ENCODE data around the gene URAD. TPM values are rescaled to one million over a fixed set of nuclear protein-coding genes. Genes with fewer than 3 reads are reported as not detected.
"Not testable (repeated sequence)": the region's sequence is repeated elsewhere in the genome, so short reads cannot be mapped to it uniquely, and the experiment has no call there.

The URAD gene
- total RNA-seq, 2 experiments from 2014 or later = not detected

DNA sequence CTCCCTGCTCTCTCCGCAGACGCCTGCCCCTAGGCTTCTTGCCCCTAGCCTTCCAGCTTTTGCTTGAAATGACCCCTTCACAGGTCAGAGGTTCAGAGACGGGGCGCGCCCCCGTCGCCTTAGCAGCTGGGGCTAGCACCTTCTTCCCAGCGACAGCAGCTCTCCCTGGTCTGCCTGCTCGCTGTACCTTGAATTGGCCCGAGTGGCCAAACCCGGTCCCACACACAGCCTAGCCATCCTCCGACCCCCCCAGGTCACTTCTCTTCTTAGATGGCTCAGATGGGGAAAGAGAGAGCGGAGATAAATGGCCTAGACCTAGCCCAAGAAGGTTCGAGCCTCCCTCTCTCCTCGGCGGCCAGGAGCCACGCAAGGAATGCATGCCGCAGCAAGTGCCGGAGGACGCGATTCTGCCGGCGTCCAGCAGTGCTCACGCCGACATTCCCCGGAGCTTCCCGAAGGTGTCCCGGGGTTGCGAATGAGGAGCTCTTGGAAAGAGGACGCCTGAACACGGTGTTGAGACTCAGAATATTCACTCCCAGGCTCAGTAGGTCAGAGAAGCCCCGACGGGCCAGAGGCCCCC is 20.7 kb downstream of the URAD start:
- H3K4me1 Mint-ChIP-seq (ENCODE audit: low read depth) = peaks cover 26% of the 10 kb centered on the region
- H3K36me3 Mint-ChIP-seq = no peaks in the 10 kb centered on the region
- H3K9me3 Mint-ChIP-seq = no peaks in the 10 kb centered on the region
- peak overlapping the region; percentile 20 for H3K4me3 Mint-ChIP-seq
- peak overlapping the region; percentile 54 for H3K27ac Mint-ChIP-seq
- CTCF ChIA-PET = interaction anchor here (0.9 to 1.6 kb wide), 4 partner anchors 14 to 140 kb away, joined by 3 to 5 read pairs (median 4); no protein-coding TSS in a partner anchor
- intact Hi-C loops (cut with micrococcal nuclease) = loop anchor here (2.0 kb wide), 1 partner anchor 45 kb away; no protein-coding TSS in a partner anchor
- H3K27me3 Mint-ChIP-seq = peaks cover 70% of the 10 kb centered on the region
- POLR2A ChIA-PET = no interaction called here
- no peak for DNase-seq

- Mint-ChIP-seq H3K36me3 (no peaks in the 10 kb centered on the region), H3K27me3 (peaks cover 72% of the 10 kb centered on the region), H3K27ac (no peak overlapping the region), H3K9me3 (no peaks in the 10 kb centered on the region), H3K4me3 (no peak overlapping the region), H3K4me1 (ENCODE audit: low read depth) (peaks cover 26% of the 10 kb centered on the region)
- DNase-seq = no peak
- CTCF ChIA-PET = interaction anchor here (0.9 to 1.6 kb wide), 4 partner anchors 13 to 139 kb away, joined by 3 to 5 read pairs (median 4); no protein-coding TSS in a partner anchor
- POLR2A ChIA-PET = no interaction called here
- intact Hi-C loops (cut with micrococcal nuclease) = no loop called here
Measured at GRCh38 chr13:27967203-27967735, 21.2 kb downstream of the URAD start.

DNA sequence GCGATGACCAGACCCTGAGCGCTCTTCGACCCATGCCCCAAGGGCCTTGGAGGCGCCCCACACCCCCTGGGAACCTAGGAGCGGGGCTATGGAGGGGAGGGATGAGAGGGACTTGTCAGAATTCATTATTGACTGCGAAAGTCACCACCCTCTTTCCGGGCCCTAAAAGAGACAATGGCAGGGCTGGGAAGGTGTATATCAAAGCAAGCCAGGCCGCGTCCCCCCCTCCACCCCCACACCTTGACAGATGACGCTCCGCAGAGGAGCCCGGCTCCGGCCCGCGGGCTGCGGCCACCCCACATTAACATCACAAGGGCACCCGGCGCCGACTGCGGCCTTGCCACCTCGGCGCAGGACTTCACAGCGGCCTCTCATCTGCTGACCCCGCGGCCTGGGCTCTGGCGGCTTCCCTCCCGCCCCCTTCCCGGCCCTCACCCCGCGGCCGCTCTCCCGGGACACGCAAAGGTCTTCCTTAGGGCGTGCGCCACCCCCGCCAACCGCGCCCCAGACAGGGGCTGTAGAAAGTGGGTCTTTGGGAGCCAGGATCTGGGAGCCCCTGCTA is 21.8 kb downstream of the URAD start:
- H3K4me3 Mint-ChIP-seq = no peak overlapping the region
- no peak overlapping the region for H3K27ac Mint-ChIP-seq
- peaks cover 73% of the 10 kb centered on the region for H3K27me3 Mint-ChIP-seq
- ChIA-PET CTCF (interaction anchor here (1.6 kb wide), 1 partner anchor 13 kb away, joined by 5 read pairs; no protein-coding TSS in a partner anchor), POLR2A (no interaction called here)
- H3K36me3 Mint-ChIP-seq = no peaks in the 10 kb centered on the region
- intact Hi-C loops (cut with micrococcal nuclease) = no loop called here
- no peak for DNase-seq
- H3K4me1 Mint-ChIP-seq (ENCODE audit: low read depth) = peaks cover 26% of the 10 kb centered on the region
- H3K9me3 Mint-ChIP-seq = no peaks in the 10 kb centered on the region

GRCh38 chr13:27965740-27966640 is 22.5 kb downstream of the URAD start:
- ChIA-PET POLR2A (no interaction called here), CTCF (interaction anchor here (2.0 kb wide), 1 partner anchor 13 kb away, joined by 8 read pairs; no protein-coding TSS in a partner anchor)
- no peak for DNase-seq
- Mint-ChIP-seq H3K27ac (no peak overlapping the region), H3K36me3 (no peaks in the 10 kb centered on the region), H3K4me1 (ENCODE audit: low read depth) (peaks cover 27% of the 10 kb centered on the region), H3K4me3 (no peak overlapping the region), H3K27me3 (peaks cover 69% of the 10 kb centered on the region), H3K9me3 (no peaks in the 10 kb centered on the region)
- intact Hi-C loops (cut with micrococcal nuclease) = no loop called here

GRCh38 chr13:27965343-27965739 is 23.2 kb downstream of the URAD start:
- Mint-ChIP-seq H3K27me3 (peaks cover 66% of the 10 kb centered on the region), H3K36me3 (no peaks in the 10 kb centered on the region), H3K4me1 (ENCODE audit: low read depth) (peaks cover 27% of the 10 kb centered on the region), H3K27ac (no peak overlapping the region), H3K4me3 (no peak overlapping the region), H3K9me3 (no peaks in the 10 kb centered on the region)
- ChIA-PET POLR2A (no interaction called here), CTCF (interaction anchor here (2.0 kb wide), 1 partner anchor 12 kb away, joined by 8 read pairs; no protein-coding TSS in a partner anchor)
- intact Hi-C loops (cut with micrococcal nuclease) = no loop called here
- DNase-seq = no peak

GRCh38 chr13:27964741-27965323 is 23.7 kb downstream of the URAD start:
- CTCF ChIA-PET = interaction anchor here (2.0 kb wide), 1 partner anchor 12 kb away, joined by 8 read pairs; no protein-coding TSS in a partner anchor
- intact Hi-C loops (cut with micrococcal nuclease) = no loop called here
- no peaks in the 10 kb centered on the region for H3K9me3 Mint-ChIP-seq
- no peak for DNase-seq
- H3K27me3 Mint-ChIP-seq = peaks cover 67% of the 10 kb centered on the region
- no peaks in the 10 kb centered on the region for H3K36me3 Mint-ChIP-seq
- peaks cover 31% of the 10 kb centered on the region for H3K4me1 Mint-ChIP-seq (ENCODE audit: low read depth)
- H3K27ac Mint-ChIP-seq = no peak overlapping the region
- POLR2A ChIA-PET = no interaction called here
- no peak overlapping the region for H3K4me3 Mint-ChIP-seq

GRCh38 chr13:27964206-27964605 is 24.3 kb downstream of the URAD start:
- Mint-ChIP-seq H3K4me1 (ENCODE audit: low read depth) (peaks cover 27% of the 10 kb centered on the region), H3K27me3 (peaks cover 65% of the 10 kb centered on the region)
- H3K36me3 Mint-ChIP-seq; H3K4me3 Mint-ChIP-seq; intact Hi-C loops (cut with micrococcal nuclease); H3K9me3 Mint-ChIP-seq; H3K27ac Mint-ChIP-seq; POLR2A ChIA-PET; DNase-seq: not testable (repeated sequence)
- CTCF ChIA-PET = interaction anchor here (2.0 kb wide), 1 partner anchor 11 kb away, joined by 8 read pairs; no protein-coding TSS in a partner anchor

GRCh38 chr13:27963491-27963890 is 25.0 kb downstream of the URAD start:
- H3K4me1 Mint-ChIP-seq (ENCODE audit: low read depth) = peaks cover 25% of the 10 kb centered on the region
- no peaks in the 10 kb centered on the region for H3K36me3 Mint-ChIP-seq
- POLR2A ChIA-PET = no interaction called here
- no peak for DNase-seq
- no peak overlapping the region for H3K27ac Mint-ChIP-seq
- CTCF ChIA-PET = no interaction called here
- no peaks in the 10 kb centered on the region for H3K9me3 Mint-ChIP-seq
- no peak overlapping the region for H3K4me3 Mint-ChIP-seq
- peaks cover 68% of the 10 kb centered on the region for H3K27me3 Mint-ChIP-seq
- intact Hi-C loops (cut with micrococcal nuclease) = no loop called here

- Mint-ChIP-seq H3K4me1 (ENCODE audit: low read depth) (peaks cover 24% of the 10 kb centered on the region), H3K27ac (no peak overlapping the region), H3K27me3 (peaks cover 68% of the 10 kb centered on the region), H3K4me3 (no peak overlapping the region), H3K9me3 (no peaks in the 10 kb centered on the region), H3K36me3 (no peaks in the 10 kb centered on the region)
- POLR2A ChIA-PET = interaction anchor here (0.9 kb wide), 1 partner anchor 15 kb away, joined by 3 read pairs; no protein-coding TSS in a partner anchor
- intact Hi-C loops (cut with micrococcal nuclease) = no loop called here
- DNase-seq = no peak
- CTCF ChIA-PET = no interaction called here
Measured at GRCh38 chr13:27962982-27963381, 25.5 kb downstream of the URAD start.

GRCh38 chr13:27962128-27962841 is 26.2 kb downstream of the URAD start:
- DNase-seq = no peak
- Mint-ChIP-seq H3K9me3 (no peaks in the 10 kb centered on the region), H3K4me1 (ENCODE audit: low read depth) (peaks cover 17% of the 10 kb centered on the region), H3K27me3 (peaks cover 64% of the 10 kb centered on the region), H3K27ac (no peak overlapping the region), H3K36me3 (no peaks in the 10 kb centered on the region), H3K4me3 (no peak overlapping the region)
- ChIA-PET CTCF (interaction anchor here (1.0 to 1.8 kb wide), 3 partner anchors 9 to 132 kb away, joined by 3 to 5 read pairs (median 4); no protein-coding TSS in a partner anchor), POLR2A (interaction anchor here (0.9 kb wide), 1 partner anchor 16 kb away, joined by 3 read pairs; no protein-coding TSS in a partner anchor)
- intact Hi-C loops (cut with micrococcal nuclease) = no loop called here

Data from activated CD4-positive, alpha-beta memory T cell treated with anti-CD3 and anti-CD28 coated beads for 36 hours (primary cell).